Kasumi-1 (cell line): ENCODE measurements around the gene MED19.
"Not testable (repeated sequence)": the region's sequence is repeated elsewhere in the genome, so short reads cannot be mapped to it uniquely, and the experiment has no call there.

Source experiments
- DNase-seq, 2 experiments: peaks; one replicate each; lab custom pipeline; 2025; lab: John Stamatoyannopoulos, UW

The MED19 gene

GRCh38 chr11:57711414-57712255 lies at the start of gene MED19:
Gene MED19, minus strand, starts transcription at chr11:57712215. Its CDS starts 36 bp downstream, at chr11:57712179.
- DNase-seq: peak; percentile 54 to 57

- no peak for DNase-seq
These were observed 46.2 kb upstream of the MED19 start for GRCh38 chr11:57758174-57758573.

- no peak for DNase-seq
These were observed 40.9 kb upstream of the MED19 start for GRCh38 chr11:57752954-57753353.

- DNase-seq: peak; percentile 67 to 81
These were observed 39.8 kb upstream of the MED19 start, which contains the start of gene BTBD18 for GRCh38 chr11:57751676-57752253. Gene BTBD18, minus strand, starts transcription at chr11:57751819. Its CDS starts 631 bp downstream, at chr11:57751188.

DNA sequence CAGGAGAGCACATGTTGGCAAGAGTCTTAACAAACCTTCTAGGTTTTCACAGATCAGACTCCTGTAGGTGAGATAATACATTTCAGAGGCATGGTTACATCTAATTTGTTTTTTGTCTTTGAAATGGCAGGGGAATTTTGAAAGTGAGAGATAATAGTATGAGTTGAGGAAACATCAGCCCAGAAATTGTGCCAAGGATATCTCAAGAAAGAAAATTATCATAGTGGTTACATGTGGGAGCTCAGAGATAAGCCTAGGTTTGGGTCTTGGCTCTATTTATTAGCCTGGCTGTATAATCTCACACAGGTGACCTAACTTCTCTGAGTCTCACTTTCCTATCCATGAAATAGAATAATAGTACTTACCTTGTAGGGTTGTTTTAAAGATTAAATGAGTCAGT lies 39.2 kb upstream of the MED19 start:
- DNase-seq: no peak

- no peak for DNase-seq
These were observed 34.9 kb upstream of the MED19 start for GRCh38 chr11:57746920-57747319.

DNA sequence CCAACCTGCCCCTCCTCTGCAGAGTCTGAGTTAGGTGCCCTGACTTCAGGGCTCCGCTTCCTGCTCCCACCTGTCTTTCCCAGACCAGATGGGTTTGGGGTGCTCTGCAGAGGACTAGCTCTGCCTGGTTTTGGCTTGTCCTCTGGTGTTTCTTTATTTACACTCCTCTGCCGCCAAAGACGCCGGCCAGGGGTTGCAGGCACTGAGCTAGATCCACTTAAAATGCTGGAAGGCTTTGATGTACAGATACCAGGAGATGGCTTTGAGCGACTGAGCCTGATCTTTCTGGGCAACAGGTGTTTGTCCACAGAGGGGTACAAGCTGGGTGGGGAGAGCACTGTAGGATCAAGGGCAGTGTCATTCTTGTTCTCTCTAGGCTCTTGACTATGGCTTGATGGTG lies 33.2 kb upstream of the MED19 start:
- DNase-seq: no peak

DNA sequence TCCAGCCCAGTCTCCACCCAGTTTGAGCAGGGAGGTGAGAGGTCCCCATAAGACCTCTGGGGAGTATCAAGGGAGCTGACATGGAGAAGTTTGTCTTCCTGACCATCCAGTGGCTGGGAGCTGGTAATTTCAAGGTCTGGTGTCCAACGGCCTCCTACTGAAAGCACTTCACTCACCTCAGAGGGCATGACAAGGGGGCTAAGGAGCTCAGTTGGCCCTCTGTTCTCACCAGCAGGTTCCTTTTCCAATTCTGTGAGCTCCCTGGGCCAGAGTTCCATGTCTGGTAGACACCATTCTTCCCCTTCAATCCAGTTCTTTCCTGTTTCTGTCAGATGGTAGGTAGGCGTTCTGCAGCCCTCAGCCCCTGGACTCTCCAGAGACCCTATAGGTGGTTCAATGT lies 32.3 kb upstream of the MED19 start:
- no peak for DNase-seq

DNA sequence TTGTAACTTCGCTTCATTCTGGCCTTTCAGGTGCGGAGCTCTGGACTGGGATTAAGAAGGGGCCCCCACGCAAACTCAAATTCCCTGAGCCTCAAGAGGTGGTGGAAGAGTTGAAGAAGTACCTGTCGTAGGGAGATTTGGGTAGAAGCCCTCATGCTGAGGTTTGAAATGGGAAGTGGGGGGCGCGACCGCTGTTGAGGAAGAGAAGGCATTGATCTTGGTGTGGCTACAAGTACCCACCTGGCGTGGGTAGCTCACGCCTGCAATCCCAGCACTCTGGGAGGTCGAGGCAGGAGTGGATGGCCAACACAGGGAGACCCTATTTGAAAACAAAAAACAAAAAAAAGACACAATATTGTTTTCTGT lies 30.1 kb upstream of the MED19 start:
- DNase-seq: peak; percentile 25 to 45

- DNase-seq: peak; percentile 98
These were observed 29.4 kb upstream of the MED19 start, which contains the start of gene SELENOH for GRCh38 chr11:57741132-57742086. Gene SELENOH, plus strand, starts transcription at chr11:57741491. Its CDS starts 105 bp downstream, at chr11:57741596.

DNA sequence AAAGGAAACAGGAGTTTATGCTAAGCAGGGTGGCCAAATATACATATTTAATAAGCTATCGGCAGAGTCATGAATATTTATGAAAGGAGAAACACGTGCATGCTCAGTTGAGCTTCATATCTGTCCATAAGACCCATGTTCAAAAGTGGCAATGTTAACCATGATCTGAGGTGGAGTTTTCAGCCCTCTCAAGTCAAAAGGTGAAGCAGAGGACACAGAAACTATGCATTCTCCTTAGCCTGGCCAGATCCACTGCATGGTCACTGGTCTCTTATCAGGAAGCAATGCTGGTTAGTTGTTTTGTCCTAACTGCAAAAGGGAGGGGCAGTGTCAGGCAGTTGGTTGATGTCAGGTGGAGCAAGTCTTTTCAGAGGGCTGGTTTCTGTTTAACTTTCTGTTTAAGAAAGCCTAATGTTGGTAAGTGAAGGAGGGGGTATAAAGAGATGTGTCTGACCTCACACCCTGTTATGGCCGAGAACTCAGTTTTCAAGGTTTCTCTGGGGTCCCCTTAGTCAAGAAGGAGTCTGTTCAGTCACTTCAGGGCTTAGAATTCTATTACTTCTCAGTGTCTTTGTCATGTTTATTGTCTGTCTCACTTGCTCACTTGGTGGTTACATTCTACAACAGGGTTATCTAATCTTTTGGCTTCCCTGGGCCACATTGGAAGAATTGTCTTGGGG lies 23.7 kb upstream of the MED19 start:
- no peak for DNase-seq

GRCh38 chr11:57732661-57733060 lies 20.6 kb upstream of the MED19 start:
- no peak for DNase-seq

- no peak for DNase-seq
These were observed 17.5 kb upstream of the MED19 start for GRCh38 chr11:57729479-57729878.

- no peak for DNase-seq
These were observed 16.8 kb upstream of the MED19 start for GRCh38 chr11:57728829-57729228.

DNA sequence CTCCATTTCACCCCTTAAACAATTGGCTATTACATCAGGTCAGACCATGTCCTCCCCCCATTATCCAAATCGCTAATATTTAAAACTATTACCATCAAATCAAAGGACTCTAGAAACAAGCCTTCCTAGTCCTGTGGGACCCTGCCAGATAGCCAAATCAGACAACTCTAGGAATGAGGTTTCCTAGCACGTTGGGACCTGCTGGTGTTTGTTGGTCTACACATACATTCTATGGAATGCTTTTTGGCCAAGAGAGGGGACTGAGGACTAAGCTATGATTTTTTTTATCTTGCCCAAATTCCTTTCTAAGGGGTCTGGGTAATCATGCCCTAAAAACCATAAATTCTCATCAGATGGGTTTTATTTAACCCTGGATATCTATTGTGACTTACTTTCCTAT lies 15.2 kb upstream of the MED19 start:
- DNase-seq: no peak

GRCh38 chr11:57716726-57717125 lies 4.7 kb upstream of the MED19 start:
- not testable (repeated sequence) for DNase-seq

DNA sequence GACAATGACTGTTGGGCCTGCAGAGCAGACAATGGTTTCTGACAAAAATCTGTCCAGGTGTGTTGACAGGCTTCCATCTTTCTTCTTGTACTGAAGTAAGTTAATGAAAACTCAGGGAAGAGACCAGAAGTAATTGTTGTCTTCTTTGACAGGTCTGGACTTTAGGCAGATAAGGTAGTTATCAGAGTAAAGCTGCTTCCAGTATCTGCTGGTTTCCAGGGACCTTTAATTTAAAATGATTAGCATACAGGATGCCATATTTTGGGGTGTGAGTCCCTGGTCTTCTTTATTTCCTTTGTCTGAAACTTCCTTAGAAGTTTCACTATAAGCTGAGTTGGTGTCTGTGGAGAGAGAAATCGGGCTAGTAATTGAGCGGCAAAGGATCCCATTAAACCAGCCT lies 1.8 kb upstream of the MED19 start:
- DNase-seq: no peak

- DNase-seq: peak; percentile 100
These were observed 488 bp upstream of the MED19 start, which contains the start of gene TMX2 for GRCh38 chr11:57712256-57713150. Gene TMX2, plus strand, starts transcription at chr11:57712593. Its CDS starts 26 bp downstream, at chr11:57712619.

- DNase-seq: no peak
These were observed 2.1 kb downstream of the MED19 start for GRCh38 chr11:57709802-57710367.

GRCh38 chr11:57705432-57705831 lies 6.6 kb downstream of the MED19 start:
- DNase-seq: not testable (repeated sequence)
